ENCODE data around the gene IL18BP. TPM values are rescaled to one million over a fixed set of nuclear protein-coding genes. Genes with fewer than 3 reads are reported as not detected.

Gene IL18BP
- total and polyA plus RNA-seq, 9 of the 15 experiments (the other 6 are each of a cell fraction or from before 2014, with no cell fraction given), result 0.34 to 9.4 (median 3.2) TPM

- no peak for TF ChIP-seq HDAC8 (tag; IDR thresholded peaks at IDR 0.05)
- TF ChIP-seq MEIS2 (IDR thresholded peaks at IDR 0.05; ENCODE audit: partially characterized antibody), result peak; percentile 62
- no peak for TF ChIP-seq XRCC3 (IDR thresholded peaks at IDR 0.05)
- no peak for TF ChIP-seq TCF15 (CRISPR knock-in tag; IDR thresholded peaks at IDR 0.05)
- TF ChIP-seq TRIM28 (IDR thresholded peaks at IDR 0.05), result peak; percentile 85; the same call in 1 of the 2 replicates
- no peak for TF ChIP-seq PCBP1 (IDR thresholded peaks at IDR 0.05; ENCODE audit: low read depth, low read length, poor library complexity, severe bottlenecking)
- TF ChIP-seq BHLHE40 (IDR thresholded peaks at IDR 0.05; ENCODE audit: low read length), result peak; percentile 57
- TF ChIP-seq HDAC3 (IDR thresholded peaks at IDR 0.05; ENCODE audit: borderline replicate concordance, partially characterized antibody), result no peak
- TF ChIP-seq ZNF589 (CRISPR knock-in tag; IDR thresholded peaks at IDR 0.05; ENCODE audit: low read depth), result no peak
- TF ChIP-seq PPARD (CRISPR knock-in tag; IDR thresholded peaks at IDR 0.05), result no peak
- TF ChIP-seq POLR2AphosphoS5 (IDR thresholded peaks at IDR 0.05; ENCODE audit: control insufficient read depth, insufficient read depth, low read depth, low read length), result peak; percentile 96
- TF ChIP-seq ZNF764 (CRISPR knock-in tag; IDR thresholded peaks at IDR 0.05; ENCODE audit: low read depth), result no peak
- TF ChIP-seq AFF1 (IDR thresholded peaks at IDR 0.05; ENCODE audit: low read depth in 1 of 2, partially characterized antibody in 2 of 2), result no peak
- TF ChIP-seq ETS1 (conservative IDR thresholded peaks at IDR 0.05; ENCODE audit: control insufficient read depth, low read depth, low read length), result no peak
- TF ChIP-seq, protein P1, sequence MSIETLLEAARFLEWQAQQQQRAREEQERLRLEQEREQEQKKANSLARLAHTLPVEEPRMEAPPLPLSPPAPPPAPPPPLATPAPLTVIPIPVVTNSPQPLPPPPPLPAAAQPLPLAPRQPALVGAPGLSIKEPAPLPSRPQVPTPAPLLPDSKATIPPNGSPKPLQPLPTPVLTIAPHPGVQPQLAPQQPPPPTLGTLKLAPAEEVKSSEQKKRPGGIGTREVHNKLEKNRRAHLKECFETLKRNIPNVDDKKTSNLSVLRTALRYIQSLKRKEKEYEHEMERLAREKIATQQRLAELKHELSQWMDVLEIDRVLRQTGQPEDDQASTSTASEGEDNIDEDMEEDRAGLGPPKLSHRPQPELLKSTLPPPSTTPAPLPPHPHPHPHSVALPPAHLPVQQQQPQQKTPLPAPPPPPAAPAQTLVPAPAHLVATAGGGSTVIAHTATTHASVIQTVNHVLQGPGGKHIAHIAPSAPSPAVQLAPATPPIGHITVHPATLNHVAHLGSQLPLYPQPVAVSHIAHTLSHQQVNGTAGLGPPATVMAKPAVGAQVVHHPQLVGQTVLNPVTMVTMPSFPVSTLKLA (conservative IDR thresholded peaks at IDR 0.05), result peak in 1 of 2 experiments; percentile 36; a peak in 1 of 4 replicates
- no peak for TF ChIP-seq KDM2B (CRISPR knock-in tag; IDR thresholded peaks at IDR 0.05)
- TF ChIP-seq, protein P2, sequence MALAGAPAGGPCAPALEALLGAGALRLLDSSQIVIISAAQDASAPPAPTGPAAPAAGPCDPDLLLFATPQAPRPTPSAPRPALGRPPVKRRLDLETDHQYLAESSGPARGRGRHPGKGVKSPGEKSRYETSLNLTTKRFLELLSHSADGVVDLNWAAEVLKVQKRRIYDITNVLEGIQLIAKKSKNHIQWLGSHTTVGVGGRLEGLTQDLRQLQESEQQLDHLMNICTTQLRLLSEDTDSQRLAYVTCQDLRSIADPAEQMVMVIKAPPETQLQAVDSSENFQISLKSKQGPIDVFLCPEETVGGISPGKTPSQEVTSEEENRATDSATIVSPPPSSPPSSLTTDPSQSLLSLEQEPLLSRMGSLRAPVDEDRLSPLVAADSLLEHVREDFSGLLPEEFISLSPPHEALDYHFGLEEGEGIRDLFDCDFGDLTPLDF (CRISPR knock-in tag; IDR thresholded peaks at IDR 0.05), result no peak
- no peak for TF ChIP-seq RB1 (IDR thresholded peaks at IDR 0.05; ENCODE audit: low read depth)
Measured at GRCh38 chr11:71995726-71996291, 2.9 kb upstream of the IL18BP start (continued).
